ENCODE data around the gene TTLL5.

TTLL5 gene

DNA sequence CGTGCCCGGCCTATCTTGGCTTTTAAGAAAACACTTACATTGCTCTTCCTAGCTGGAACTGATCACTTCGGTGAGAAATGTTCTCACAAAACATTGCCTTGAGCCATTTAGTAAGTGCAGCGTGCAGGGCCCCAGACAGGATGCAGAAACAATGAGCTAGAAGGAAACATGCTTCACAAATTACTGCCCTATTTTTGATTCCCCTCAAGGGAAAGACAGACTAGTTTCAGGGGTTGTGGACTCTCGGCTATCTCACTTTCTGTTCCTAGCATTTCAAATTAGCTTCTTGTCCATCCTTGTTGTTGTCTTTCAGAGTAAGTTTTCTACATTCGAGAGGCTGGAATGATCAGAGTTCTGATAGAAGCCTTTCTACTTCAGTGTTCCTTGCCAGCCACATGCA, 299.2 kb downstream of the TTLL5 start:
- DNase-seq (ENCODE audit: low read depth in 2 of 2), result no peak

DNA sequence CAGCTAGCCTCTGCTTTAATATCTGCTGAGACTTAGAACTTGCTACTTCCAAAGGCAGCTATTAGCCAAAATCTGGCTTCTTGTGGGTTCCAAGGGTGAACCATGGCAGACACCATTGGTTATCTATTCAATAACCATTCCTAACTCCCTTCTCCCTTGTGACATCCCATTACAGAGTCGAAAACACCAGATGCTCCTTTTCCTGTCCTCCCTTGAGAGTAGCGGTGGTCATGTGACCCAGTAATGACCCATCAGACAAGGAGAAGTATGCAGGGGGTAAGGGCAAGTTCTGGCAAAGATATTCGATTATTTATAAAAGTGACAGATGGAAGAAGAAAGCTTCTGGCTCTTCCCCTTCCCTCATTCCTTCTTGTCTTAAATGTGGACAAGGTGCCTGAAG, 300.6 kb downstream of the TTLL5 start:
- DNase-seq (ENCODE audit: low read depth in 2 of 2), result no peak

DNA sequence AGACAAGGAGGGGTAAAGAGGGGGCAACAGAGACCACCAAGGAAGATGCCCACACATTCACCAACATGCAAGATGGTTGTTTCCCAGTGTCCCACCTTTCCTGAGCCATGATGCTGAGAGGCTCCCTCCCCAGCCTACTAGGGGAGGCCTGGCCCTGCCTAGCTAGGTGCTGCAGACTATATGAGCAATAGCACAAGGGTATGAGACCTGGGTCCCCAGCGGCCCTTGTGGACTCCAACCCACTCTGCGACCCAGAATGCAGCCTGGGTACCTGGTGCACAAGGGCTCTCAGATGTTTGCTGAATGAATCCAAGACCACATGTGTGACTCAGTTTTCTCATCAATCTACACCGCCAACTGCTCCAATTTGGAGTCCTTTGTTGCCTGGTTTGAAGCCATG, 306.8 kb downstream of the TTLL5 start:
- DNase-seq (ENCODE audit: low read depth in 2 of 2), result no peak

DNA sequence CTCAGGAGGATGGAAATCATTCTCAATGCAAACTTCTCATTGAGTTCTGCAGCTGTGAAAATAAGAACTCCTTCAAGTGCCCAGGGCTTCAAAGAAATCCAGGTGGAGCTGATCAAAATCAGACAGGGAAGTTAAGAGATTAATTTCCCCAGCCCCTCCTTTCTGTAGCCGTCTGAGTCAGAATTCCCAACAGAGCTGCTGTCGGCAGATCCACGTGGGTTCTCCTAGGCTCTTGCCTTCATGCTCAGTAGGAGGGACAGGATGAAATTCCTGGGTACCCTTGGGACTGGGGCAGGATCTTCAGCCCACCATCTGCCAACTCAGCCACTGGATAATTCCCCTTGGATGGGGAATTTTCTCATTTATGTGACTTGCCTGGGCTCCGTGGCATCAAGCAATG, 307.4 kb downstream of the TTLL5 start:
- no peak for DNase-seq (ENCODE audit: low read depth in 2 of 2)

DNA sequence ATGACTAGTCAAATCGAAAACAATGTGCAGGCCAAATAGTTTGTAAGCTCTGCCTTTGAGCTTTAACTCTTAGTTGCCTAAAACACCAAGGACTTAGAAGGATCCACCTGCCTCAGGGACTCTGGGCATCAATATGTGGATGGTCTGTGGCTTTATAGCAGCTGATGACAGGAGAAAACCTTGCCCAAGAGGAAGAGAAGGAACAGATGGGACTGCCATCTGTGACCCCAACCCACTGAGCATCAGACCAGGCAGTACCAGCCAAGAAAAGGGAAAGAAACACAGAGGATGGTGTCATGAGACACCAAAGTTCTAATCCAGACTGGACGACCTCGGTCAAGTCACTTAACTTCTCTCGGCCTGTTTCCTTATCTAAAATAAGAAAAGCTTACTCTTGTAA, 308.1 kb downstream of the TTLL5 start:
- DNase-seq (ENCODE audit: low read depth in 2 of 2), result no peak

DNA sequence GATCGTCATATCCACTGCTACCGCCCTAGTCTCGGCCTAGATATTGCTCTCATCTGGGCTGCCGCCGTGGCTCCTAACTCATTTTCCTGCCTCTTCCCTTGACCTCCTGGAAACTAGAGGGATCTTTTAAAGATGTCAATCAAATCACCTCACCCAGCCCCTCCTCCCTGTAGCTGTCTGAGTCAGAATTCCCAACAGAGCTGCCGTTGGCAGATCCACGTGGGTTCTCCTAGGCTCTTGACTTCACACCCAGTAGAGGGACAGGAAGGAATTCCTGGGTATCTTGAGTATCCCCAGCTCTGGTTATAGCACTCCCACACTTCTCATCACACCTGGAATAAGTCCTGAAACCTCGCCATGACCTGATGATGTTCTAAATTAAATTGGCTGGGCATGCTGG, 308.8 kb downstream of the TTLL5 start:
- no peak for DNase-seq (ENCODE audit: low read depth in 2 of 2)

DNA sequence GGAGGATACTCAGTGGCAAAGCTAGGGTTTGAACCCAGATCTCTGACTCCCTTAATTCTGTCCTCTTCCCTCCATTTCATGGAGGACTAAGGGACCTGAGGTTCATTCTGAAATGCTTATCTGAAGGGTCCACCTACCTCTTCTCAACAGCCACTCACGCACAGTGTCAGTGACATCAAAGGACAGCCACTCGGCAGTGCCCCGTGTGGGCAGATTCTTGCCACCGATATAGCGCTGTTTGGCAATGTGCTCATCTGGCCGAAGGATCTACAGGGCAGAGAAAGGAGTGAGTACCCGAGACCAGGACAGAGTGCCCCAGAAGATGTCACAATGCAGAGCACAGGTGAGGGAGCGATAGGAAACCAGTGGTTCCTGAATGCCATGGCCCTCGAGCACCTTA, 309.9 kb downstream of the TTLL5 start:
- no peak for DNase-seq (ENCODE audit: low read depth in 2 of 2)

DNA sequence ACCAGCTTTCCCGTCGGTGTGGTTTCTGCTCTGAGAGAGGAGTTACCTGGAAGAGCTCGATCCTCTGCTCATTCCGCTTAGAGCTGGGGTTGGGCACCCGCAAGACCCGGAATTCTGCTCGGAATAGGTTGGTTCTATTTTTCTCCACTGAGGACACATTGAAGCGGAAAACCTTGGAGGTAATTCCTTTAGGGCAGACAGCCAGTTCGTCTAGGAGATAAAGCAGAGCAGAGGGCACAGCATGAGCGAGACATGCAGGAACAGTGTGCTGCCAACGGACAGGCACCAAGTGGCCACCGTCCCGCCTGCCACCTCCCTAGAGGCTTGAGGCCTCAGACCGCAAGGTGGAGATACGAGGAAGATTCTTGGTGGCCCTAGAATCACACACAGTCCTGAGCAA, 310.5 kb downstream of the TTLL5 start:
- DNase-seq (ENCODE audit: low read depth in 2 of 2), result no peak

DNA sequence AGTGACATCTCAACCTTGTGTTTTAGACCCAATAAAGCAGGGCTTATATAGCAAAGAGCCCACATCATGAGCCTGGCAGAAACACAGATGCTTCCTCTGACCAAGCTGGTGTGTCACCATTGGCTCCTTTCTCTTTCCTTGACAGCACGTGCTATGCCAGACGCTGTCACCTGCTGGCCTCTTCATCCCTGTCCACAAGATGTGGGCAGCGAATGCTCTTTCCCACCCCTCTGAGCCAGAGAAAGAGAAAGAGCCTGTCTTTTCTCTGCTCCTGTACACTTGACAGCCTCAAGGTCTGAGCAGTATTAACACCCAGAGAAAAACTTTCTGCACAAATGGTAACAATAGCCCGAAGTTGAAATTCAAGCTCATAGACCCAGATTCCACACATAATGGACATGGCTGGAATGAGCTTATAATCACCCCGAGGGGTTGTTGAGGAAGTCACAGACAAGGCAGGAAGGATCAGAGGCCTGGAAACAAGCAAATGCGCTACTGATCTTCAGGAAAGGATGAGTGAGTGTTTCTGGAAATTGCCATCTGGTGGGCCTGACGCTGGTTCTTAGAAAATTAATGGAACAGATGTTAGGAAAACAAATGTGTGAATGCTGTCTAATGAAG, 311.9 kb downstream of the TTLL5 start:
- no peak for DNase-seq (ENCODE audit: low read depth in 2 of 2)

DNA sequence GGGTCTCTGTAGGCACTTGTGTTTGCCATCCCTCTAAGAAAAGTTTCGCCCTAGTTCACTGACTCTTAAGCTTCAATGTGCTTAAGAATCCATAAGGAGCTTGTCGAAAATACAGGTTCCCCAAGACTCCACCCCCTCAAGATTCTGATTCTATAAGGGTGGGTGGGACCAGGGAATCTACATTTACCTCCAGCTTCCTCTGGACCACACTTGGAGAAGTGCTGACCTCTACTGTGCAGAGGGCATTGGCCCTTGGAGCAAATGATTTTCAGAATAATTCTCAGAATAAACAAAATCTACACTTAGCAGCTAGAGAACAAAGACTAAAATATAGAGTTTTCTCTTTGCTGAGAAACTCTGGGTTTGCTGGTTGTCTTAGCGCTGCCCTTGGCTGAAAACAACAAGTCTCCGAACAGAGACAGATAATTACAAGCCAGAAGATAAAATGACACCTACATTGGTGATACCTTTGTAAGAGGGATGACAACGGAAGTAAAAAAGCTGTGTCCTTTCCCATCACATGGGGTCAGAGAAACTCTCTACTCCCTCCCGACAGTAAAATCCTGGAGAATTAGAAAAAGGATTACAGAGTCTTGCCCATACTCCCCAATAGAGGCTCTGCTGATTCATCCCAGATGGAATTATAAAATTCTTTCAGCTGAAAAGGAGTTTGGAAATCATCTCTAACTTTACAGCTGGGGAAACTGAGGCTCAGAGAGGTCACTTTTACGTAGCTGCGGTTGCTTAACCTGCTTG, 316.0 kb downstream of the TTLL5 start:
- no peak for DNase-seq (ENCODE audit: low read depth in 2 of 2)

DNA sequence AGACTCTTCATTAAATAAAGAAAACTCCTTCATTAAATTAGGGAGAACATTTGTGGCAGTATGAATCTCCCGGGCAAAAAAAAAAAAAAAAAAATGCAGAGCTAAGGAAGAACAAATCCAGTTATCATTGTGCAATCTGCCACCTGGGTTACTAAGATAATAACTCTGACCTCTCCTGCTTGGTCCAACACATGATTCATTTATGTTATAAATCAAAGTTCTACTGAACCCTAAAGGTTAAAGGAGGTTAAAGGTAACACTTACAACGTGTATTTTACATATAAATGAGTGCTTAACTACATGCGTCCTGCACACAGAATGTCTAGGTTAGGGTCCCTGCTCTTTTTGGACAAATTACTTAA, 316.5 kb downstream of the TTLL5 start:
- no peak for DNase-seq (ENCODE audit: low read depth in 2 of 2)

DNA sequence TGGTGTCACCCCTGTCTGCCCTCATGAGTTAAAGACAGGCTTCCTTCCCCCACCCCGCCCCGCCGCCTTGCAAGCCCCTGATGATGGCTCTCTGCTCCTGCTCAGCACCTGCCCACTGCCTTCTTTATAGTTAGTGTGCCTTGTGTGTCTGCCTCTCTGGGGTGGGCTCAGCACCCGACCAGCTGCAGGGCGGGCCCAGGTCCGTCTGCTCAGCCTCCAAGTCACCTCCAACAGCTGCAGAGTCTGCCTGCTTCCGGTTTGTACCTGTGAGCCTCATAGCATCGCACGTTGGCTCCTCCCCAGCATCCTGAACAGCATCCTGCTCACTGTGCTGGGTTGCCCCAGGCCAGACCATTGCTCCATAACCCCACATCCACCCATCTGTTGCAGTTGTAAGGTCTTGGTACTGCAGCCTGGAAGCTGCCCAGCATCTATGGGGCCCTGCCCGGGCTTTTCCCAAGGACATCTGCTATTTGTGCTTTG, 317.2 kb downstream of the TTLL5 start:
- no peak for DNase-seq (ENCODE audit: low read depth in 2 of 2)

DNA sequence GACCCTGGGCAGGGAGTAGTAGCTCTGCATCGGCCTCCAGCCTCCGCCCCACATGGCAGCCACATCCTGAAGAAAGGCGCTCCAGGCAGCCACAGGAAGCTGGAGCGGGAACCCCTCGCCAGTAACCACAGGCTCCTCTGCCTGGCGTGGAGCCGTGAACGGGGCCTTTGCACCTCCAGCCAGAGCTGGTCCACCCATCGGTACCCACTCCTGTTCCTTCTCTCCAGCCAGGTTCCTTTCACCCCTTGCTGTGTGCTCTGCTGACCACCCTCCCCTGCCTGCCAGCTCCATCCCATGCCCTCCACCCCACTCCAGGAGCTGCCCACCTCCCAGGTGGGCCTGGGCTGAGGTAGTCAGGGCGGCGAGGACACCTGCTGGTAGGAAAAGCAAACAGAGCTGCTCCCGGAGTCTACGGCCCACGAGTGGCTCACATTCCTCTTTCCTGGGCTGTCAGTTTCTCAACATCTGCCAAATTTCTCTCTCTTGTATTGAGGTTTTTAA, 318.1 kb downstream of the TTLL5 start:
- DNase-seq (ENCODE audit: low read depth in 2 of 2), result no peak

DNA sequence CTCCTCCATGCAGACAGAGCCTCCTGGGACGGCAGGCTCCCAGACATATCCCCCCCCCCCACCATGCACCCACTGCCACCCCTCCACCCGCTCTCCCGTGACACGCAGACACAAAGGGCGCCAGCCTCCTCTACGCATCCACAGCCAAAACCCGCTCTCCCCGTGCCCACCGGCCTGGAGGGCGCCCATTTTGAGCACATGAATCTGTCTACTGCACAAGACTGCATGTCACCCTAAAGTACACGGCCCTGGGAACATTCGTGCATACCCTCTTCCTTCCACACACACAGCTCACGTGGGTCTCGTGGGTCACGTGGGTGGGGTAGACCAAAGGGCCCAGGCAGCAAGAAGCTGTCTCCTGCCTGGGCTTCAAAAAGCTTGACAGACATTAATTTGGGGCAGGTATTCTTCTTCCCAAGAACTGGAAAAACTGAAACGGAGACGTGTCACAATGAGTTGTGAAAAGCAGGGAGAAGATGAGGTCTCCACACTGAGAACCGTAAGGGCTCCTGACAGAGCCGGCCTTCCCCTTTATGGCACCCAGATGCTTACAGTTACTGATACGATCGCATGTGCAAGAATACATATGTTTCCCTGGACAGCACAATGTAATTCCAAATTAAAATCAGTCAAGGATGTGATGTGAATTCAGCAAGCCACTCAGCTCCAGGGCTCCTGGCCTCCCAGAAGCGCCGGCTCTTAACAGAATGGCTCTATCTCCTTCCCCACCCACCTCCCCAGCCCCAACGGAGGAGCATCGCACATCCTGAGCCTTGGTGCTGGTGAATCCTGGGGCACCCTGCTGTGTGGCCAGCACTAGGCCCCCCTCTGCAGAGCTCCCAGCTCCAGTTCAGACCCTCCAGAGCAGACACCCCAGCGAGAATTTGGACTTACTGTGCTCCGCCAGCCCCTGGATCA, 318.9 kb downstream of the TTLL5 start:
- DNase-seq (ENCODE audit: low read depth in 2 of 2), result no peak

DNA sequence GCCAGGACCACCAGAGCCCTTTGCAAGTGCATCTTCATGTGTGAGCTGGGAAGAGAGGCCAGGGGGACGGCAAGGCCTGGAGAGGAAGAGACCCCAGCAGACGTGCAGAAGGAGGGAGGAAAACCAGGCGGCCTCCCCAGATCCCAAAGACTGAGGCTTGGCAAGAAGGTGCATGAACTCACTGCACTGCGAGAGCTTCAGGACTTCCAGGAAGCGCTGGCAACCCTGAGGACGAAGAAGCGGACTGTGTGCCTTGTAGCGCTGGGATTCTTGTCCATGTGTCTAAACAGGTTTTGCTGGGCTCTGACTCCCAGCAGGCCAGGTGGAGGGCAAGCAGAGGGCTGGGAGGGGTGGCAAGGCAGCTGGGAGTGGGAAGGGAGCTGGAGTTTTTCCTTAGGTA, 319.8 kb downstream of the TTLL5 start:
- no peak for DNase-seq (ENCODE audit: low read depth in 2 of 2)

DNA sequence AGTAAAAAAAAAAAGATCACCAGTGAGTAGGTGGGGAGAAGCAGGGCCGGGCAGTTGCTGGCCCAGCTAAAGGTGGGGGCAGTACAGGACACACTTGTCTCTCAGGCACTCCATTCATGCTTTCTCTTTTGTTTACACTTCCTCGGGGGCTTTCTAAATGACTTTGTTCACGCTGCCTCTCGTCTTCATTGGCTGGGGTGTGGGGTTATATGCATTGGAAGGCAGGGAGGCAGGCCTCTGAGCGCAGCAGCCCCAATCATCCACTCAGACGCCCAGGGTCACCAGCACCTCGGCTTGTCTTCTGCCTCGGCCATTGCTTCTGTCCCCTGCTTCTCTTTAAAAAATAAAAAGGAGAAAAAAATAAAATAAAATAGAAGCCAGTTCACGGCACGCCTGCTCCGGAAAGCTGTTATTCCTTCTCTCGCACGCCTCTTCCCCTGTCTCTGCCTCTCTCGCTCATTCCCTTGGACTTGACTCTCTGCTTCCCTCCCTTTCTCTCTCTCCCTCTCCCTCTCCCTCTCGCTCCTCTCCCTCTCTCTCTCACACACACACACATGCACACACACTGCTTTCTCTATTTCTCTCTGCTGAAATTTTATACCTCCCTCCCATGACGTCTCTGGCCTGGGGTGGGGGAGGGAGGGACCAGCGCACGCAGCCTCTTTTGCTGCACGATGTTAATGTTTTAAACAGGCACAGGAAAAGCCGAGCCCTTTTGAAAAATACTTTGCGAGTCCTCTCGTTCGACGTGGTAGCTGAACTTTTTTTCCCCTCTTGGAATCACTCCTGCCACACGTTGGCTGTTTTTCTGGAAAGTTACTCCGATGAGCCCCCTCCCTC, 320.6 kb downstream of the TTLL5 start, which contains the start of gene TGFB3:
Gene TGFB3, minus strand, starts transcription at position 570 of the 840 bp plus-strand sequence. CDS start 1,102 bp downstream, outside the sequence.
- DNase-seq (ENCODE audit: low read depth in 2 of 2), result peak; percentile 9 to 25

DNA sequence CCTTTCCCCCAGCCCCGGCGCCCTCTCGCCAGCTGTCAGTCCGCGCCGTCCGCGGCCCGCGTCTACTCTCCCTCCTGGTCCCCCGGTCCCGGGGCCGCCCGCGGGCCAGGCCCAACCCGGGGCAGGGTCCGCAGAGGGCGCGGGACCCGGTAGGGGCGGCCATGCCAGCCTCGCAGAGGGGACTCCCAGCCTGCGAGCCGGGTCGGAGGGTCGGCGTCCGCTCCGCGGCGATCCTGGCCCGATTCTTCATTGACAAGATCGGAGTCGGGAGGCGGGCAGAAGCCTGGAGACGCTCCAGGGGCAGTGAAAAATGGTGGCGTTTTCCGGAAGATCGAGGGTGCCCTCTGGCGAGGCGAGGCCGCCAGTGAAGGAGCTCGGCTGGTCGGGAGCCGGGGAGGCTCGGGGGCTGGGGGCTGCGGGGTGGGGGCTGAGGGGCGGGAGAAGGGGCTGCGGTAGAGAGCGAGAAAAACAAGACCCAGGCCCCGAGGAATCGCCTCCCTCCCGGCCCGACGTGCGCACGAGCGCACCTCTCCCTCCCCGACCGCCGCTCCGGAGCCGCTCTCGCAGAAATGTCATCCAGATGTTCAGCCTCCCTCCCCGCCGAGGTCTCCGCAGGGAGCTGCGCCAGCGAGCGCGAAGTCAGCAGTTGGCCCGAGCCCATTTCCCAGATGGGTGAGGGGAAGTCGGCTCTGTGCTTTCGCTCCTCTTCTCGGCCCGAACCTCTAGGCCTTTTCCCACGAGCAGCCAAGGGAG, 321.4 kb downstream of the TTLL5 start:
- DNase-seq (ENCODE audit: low read depth in 2 of 2), result peak; percentile 60 to 66

DNA sequence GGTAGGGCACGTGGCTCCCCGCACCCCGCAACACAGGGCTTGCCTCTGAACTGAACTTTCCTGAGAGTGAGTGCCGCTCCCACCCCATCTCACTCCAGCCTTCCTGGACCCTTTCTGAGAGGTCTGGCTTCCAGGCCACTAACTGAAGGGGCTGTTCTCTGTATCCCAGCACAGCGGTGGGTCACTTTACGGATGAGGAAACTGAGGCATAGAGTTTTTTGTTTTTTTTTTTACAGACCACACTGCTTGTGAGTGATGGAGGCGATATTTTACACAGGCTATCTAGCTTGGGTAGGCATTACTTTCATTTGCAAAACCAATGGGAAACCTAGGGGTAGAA, 321.9 kb downstream of the TTLL5 start:
- no peak for DNase-seq (ENCODE audit: low read depth in 2 of 2)

DNA sequence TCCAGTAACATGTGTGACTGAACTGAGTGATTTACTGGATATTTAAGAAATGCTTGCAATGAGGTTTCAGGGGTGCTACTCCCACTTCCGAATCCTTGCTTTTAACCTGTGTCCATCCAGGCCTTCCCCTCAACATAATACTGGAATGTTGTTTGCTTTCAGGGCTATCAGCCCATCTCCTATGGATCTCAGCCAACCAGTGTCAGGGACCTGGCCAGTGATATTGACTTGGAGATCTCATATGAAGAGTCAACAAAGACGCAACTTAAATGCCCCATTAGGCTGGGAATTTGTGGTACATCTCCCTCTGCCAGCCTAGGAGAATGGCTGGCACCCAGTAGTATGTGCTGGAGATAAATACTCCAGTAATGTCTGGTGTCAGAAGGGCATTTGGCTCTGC, 323.6 kb downstream of the TTLL5 start:
- no peak for DNase-seq (ENCODE audit: low read depth in 2 of 2)

DNA sequence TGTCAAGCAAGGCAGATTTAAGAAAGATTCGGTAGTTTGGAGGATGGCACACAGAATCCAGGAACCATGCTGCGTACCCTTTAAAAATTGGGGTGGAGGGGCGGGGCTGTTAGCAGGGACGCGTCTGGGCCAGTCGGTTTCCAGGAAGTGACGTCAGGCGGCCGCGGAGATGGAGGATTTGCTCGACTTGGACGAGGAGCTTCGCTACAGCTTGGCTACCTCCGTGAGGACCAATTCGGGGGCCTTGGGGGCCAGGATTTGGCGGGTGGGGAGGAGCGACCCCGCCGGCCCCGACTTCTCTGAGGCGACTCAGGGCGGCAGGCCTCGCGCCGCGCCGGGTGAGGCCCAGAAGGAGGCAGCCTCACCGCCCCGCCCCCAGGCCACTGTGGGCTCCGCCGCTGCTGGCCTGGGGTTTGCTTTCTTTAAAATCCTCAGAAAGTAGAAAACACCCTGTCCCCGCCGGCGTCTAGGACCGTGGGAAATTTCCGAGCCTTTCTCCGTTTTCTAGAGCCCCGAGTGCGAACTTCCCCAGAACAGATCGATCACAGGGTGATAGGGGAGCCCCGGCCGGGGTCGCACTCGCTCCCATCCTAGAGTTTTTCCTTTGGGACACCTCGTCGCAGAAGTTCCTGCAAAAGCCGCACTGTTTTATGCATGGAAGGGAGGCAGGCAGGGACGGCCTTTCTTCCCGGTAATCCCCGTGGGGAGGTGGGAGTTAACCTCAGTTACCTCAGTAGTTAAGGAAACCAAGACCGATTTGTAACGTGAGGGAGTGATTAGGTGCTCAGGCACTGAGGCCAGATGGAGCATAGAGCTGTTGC, 324.8 kb downstream of the TTLL5 start, which contains the start of gene IFT43:
Gene IFT43, plus strand, starts transcription at position 146 of the 821 bp plus-strand sequence. Its CDS starts 24 bp downstream, at position 170.
- peak; percentile 80 to 91 for DNase-seq (ENCODE audit: low read depth in 2 of 2)
